ENCODE data around the gene MYMX. TPM values are rescaled to one million over a fixed set of nuclear protein-coding genes. Genes with fewer than 3 reads are reported as not detected.
A peak's percentile ranks its signal among the peaks of the same experiment; 100 is the strongest.

The MYMX gene
- total and polyA plus RNA-seq, 2 of the 13 experiments (the other 11 are each of a cell fraction or from before 2014, with no cell fraction given) = not detected

DNA sequence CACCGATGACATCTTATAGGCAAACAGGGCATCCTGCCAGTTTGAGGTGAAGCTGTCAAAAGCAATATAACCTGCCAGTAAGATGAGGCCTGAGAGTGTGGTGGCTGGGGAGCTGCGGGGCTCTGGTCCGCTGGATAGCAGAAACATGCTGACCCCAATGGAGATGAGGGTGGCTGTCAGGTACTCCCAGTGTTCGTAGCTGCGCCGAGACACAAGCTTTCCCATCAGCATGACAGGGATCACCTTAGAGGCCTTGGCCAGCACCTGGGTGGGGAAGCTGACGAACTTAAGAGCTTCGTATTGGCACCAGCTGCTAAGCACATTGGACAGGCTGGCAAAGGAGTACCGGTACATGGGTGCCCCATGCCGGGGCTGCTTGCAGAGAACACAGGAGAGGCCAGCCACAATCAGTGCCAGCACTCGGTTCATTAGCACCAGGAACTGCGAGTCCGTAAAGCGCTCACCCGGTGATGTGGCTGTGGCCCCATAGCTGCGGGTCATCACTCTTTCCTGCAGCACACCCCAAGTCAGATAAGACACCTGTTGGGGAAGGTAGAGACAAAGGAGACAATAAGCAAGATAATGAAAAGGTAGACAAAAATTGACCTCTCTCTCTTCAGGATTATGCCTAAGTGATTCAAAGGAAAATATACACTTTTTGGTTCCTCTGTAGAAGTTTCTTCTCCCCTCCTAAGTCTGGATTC is 38.5 kb downstream of the MYMX start (continued):
- TF ChIP-seq SSRP1 (CRISPR knock-in tag; IDR thresholded peaks at IDR 0.05) = peak; percentile 90; the same call in 1 of the 2 replicates
- peak; percentile 50 for TF ChIP-seq POLR2AphosphoS2 (IDR thresholded peaks at IDR 0.05; ENCODE audit: low read depth, low read length)
- no peak for TF ChIP-seq TGIF2 (CRISPR knock-in tag; IDR thresholded peaks at IDR 0.05)
- TF ChIP-seq GABPA (IDR thresholded peaks at IDR 0.05; ENCODE audit: low read depth, low read length) = no peak
- TF ChIP-seq GABPA (CRISPR knock-in tag; IDR thresholded peaks at IDR 0.05; ENCODE audit: low read depth) = no peak
- TF ChIP-seq POLR2AphosphoS5 (IDR thresholded peaks at IDR 0.05; ENCODE audit: low read depth, low read length) = 0 out of 2 replicates have a peak, but pooled peaks have one; percentile 4
- no peak; the same call in 1 of the 2 replicates for TF ChIP-seq ZNF350 (CRISPR knock-in tag; IDR thresholded peaks at IDR 0.05; ENCODE audit: borderline replicate concordance, low read depth)
- TF ChIP-seq ZNF234 (CRISPR knock-in tag; conservative IDR thresholded peaks at IDR 0.05) = no peak
- TF ChIP-seq RBM22 (optimal IDR thresholded peaks at IDR 0.05; ENCODE audit: low read length) = peak; percentile 2
- no peak for TF ChIP-seq ZNF260 (CRISPR knock-in tag; IDR thresholded peaks at IDR 0.05; ENCODE audit: borderline replicate concordance, low read depth)
- no peak for TF ChIP-seq KLF15 (CRISPR knock-in tag; IDR thresholded peaks at IDR 0.05; ENCODE audit: borderline replicate concordance)
- TF ChIP-seq ZNF101 (CRISPR knock-in tag; IDR thresholded peaks at IDR 0.05; ENCODE audit: borderline replicate concordance, low read depth) = no peak
- no peak for TF ChIP-seq ZNF124 (CRISPR knock-in tag; IDR thresholded peaks at IDR 0.05)
- no peak for TF ChIP-seq ZNF563 (CRISPR knock-in tag; IDR thresholded peaks at IDR 0.05)
- no peak for TF ChIP-seq NCOA5 (CRISPR knock-in tag; IDR thresholded peaks at IDR 0.05)
- TF ChIP-seq GZF1 (CRISPR knock-in tag; IDR thresholded peaks at IDR 0.05) = no peak
- no peak for TF ChIP-seq KMT2A (CRISPR knock-in tag; IDR thresholded peaks at IDR 0.05)
- no peak for TF ChIP-seq ARNT2 (CRISPR knock-in tag; IDR thresholded peaks at IDR 0.05; ENCODE audit: low read depth)
- peak; percentile 19 for TF ChIP-seq RBFOX2 (IDR thresholded peaks at IDR 0.05; ENCODE audit: low read depth, low read length)
- no peak for TF ChIP-seq SUZ12 (IDR thresholded peaks at IDR 0.05; ENCODE audit: low read depth, low read length)
- TF ChIP-seq, protein P1, sequence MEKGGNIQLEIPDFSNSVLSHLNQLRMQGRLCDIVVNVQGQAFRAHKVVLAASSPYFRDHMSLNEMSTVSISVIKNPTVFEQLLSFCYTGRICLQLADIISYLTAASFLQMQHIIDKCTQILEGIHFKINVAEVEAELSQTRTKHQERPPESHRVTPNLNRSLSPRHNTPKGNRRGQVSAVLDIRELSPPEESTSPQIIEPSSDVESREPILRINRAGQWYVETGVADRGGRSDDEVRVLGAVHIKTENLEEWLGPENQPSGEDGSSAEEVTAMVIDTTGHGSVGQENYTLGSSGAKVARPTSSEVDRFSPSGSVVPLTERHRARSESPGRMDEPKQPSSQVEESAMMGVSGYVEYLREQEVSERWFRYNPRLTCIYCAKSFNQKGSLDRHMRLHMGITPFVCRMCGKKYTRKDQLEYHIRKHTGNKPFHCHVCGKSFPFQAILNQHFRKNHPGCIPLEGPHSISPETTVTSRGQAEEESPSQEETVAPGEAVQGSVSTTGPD (CRISPR knock-in tag; IDR thresholded peaks at IDR 0.05) = no peak
- TF ChIP-seq FOXM1 (CRISPR knock-in tag; IDR thresholded peaks at IDR 0.05) = no peak
- no peak for TF ChIP-seq RNF2 (conservative IDR thresholded peaks at IDR 0.05; ENCODE audit: low read depth)
- TF ChIP-seq RAD51 (IDR thresholded peaks at IDR 0.05; ENCODE audit: borderline replicate concordance) = no peak
- TF ChIP-seq GABPB1 (CRISPR knock-in tag; IDR thresholded peaks at IDR 0.05) = no peak
- no peak for TF ChIP-seq CEBPG (CRISPR knock-in tag; IDR thresholded peaks at IDR 0.05)
- TF ChIP-seq HIVEP1 (CRISPR knock-in tag; IDR thresholded peaks at IDR 0.05) = no peak; the same call in 1 of the 2 replicates
- 0 out of 2 replicates have a peak, but pooled peaks have one; percentile 16 for TF ChIP-seq DNMT3B (CRISPR knock-in tag; conservative IDR thresholded peaks at IDR 0.05)
- TF ChIP-seq ZNF598 (CRISPR knock-in tag; IDR thresholded peaks at IDR 0.05; ENCODE audit: borderline replicate concordance) = 0 out of 2 replicates have a peak, but pooled peaks have one; percentile 10
- TF ChIP-seq, protein P2, sequence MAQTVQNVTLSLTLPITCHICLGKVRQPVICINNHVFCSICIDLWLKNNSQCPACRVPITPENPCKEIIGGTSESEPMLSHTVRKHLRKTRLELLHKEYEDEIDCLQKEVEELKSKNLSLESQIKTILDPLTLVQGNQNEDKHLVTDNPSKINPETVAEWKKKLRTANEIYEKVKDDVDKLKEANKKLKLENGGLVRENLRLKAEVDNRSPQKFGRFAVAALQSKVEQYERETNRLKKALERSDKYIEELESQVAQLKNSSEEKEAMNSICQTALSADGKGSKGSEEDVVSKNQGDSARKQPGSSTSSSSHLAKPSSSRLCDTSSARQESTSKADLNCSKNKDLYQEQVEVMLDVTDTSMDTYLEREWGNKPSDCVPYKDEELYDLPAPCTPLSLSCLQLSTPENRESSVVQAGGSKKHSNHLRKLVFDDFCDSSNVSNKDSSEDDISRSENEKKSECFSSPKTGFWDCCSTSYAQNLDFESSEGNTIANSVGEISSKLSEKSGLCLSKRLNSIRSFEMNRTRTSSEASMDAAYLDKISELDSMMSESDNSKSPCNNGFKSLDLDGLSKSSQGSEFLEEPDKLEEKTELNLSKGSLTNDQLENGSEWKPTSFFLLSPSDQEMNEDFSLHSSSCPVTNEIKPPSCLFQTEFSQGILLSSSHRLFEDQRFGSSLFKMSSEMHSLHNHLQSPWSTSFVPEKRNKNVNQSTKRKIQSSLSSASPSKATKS (CRISPR knock-in tag; IDR thresholded peaks at IDR 0.05) = no peak
- TF ChIP-seq GATAD2A (CRISPR knock-in tag; IDR thresholded peaks at IDR 0.05) = 0 out of 2 replicates have a peak, but pooled peaks have one; percentile 11
- TF ChIP-seq MTF1 (CRISPR knock-in tag; IDR thresholded peaks at IDR 0.05) = no peak
